ENCODE data around the gene UGT3A1. TPM values are rescaled to one million over a fixed set of nuclear protein-coding genes. Genes with fewer than 3 reads are reported as not detected.

UGT3A1 gene
- total RNA-seq, 2 donors from 2014 or later, result not detected

DNA sequence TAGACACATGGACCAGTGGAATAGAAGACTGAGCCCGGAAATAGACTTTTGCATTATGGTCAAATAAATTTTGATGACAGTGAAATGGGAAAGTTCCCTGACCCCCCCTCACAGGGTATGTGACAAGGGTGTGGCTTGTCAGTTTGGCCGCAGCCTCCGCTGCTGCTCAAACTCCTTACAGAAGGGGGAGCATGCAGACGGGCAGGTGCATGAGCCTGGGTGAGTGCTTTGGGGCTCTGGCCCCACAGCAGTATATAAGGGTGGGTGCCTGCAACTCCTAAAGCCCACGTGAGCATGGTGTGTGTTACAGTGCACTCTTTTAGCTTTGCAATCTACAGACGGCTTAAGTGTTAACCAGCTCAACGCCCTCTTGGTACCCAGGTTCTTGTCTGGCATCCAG, 30.9 kb downstream of the UGT3A1 start:
- no peaks in the 10 kb centered on the region for H3K4me1 Mint-ChIP-seq
- no peak for ATAC-seq (replicated peaks)
- H3K36me3 Mint-ChIP-seq (ENCODE audit: low read depth), result no peaks in the 10 kb centered on the region
- peaks cover 31% of the 10 kb centered on the region for H3K27me3 Mint-ChIP-seq
- no peaks in the 10 kb centered on the region for H3K9me3 Mint-ChIP-seq
- no peak overlapping the region for H3K4me3 Mint-ChIP-seq
- H3K27ac Mint-ChIP-seq, result no peak overlapping the region

DNA sequence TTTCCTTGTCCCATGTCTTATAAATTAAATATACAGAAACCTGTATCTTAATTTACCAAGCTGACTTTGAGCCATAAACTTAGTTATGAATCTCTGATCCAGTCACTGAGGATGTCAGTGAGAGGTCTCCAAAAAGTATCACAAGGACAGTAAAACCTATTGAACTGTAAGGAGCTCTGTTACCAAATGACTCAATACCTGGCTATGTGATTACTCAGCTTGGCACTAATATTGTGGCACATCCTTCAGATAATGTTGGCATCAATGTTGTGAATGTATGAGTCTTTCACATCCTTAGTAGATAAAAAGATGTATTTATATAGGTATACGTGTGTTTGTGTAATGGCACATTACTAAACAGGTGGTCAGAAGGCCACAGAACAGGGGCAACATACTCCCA, 34.8 kb downstream of the UGT3A1 start:
- no peak for ATAC-seq (replicated peaks)
- Mint-ChIP-seq H3K4me1 (peaks cover 5% of the 10 kb centered on the region), H3K36me3 (ENCODE audit: low read depth) (no peaks in the 10 kb centered on the region), H3K27me3 (peaks cover 47% of the 10 kb centered on the region), H3K9me3 (no peaks in the 10 kb centered on the region), H3K4me3 (no peak overlapping the region), H3K27ac (no peak overlapping the region)

DNA sequence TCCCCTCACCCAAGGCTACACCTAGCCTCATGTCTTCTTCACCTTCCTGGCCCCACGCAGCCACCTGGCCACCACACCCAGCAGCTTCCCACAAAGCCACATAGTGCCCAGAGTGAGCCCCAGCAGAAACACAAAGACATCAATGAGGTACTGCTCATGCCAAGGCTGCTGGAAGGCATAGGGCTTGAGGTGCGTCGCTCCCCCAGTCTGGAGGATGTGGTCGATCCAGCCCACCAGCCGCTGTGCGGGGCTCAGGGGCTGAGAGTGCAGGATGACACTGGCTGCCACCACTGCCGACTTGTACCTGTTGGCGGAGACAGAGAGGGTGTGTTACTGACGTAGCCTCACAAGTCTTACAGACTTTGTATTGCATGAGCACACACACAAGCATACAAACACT, 37.0 kb downstream of the UGT3A1 start:
- no peak overlapping the region for H3K27ac Mint-ChIP-seq
- peaks cover 47% of the 10 kb centered on the region for H3K27me3 Mint-ChIP-seq
- peaks cover 5% of the 10 kb centered on the region for H3K4me1 Mint-ChIP-seq
- no peaks in the 10 kb centered on the region for H3K36me3 Mint-ChIP-seq (ENCODE audit: low read depth)
- no peak overlapping the region for H3K4me3 Mint-ChIP-seq
- no peaks in the 10 kb centered on the region for H3K9me3 Mint-ChIP-seq
- peak; percentile 18 for ATAC-seq (replicated peaks)

DNA sequence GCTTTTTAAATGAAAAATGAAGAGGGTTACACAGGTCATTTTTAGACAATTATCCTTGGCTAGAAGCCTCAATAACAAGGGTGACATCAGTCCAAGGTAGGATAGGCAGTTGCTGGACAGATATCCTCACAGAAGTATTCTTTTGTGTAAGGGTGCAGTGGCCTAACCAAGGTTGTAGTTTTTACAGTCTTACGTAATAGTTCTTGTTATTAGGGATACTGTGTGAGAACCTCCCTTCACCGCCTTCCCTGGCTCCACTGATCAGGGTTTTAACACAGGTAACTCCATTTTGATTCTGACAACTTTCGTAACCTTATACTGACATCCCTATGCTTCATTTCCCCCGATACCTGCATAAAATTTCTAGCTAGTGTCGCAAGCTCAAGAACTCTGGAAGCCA, 44.1 kb downstream of the UGT3A1 start:
- no peaks in the 10 kb centered on the region for H3K9me3 Mint-ChIP-seq
- H3K27me3 Mint-ChIP-seq, result peaks cover 25% of the 10 kb centered on the region
- no peaks in the 10 kb centered on the region for H3K4me1 Mint-ChIP-seq
- H3K27ac Mint-ChIP-seq, result no peak overlapping the region
- H3K4me3 Mint-ChIP-seq, result no peak overlapping the region
- H3K36me3 Mint-ChIP-seq (ENCODE audit: low read depth), result no peaks in the 10 kb centered on the region
- ATAC-seq (replicated peaks), result no peak

DNA sequence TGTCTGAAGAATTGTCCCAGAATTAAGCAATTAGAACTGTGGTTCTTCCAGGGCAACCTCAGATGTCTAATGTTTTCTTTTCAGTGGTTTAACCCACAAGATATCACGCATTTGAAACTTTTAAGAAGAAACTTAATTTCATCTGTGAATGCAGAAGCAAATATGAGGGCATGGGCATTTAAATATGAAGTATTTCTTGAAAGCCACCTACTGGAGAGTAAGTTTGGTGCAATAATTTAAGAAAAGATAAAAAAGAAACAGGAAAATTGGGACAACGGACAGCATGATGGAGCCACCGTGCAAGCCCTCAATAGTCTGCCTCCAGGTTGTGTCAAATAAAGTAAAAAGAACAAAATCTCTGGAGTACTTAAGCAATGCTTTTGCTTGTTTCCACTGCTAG, 51.6 kb downstream of the UGT3A1 start:
- Mint-ChIP-seq H3K4me3 (no peak overlapping the region), H3K9me3 (no peaks in the 10 kb centered on the region), H3K27me3 (peaks cover 27% of the 10 kb centered on the region), H3K4me1 (no peaks in the 10 kb centered on the region), H3K27ac (no peak overlapping the region), H3K36me3 (ENCODE audit: low read depth) (no peaks in the 10 kb centered on the region)
- ATAC-seq (replicated peaks), result no peak

DNA sequence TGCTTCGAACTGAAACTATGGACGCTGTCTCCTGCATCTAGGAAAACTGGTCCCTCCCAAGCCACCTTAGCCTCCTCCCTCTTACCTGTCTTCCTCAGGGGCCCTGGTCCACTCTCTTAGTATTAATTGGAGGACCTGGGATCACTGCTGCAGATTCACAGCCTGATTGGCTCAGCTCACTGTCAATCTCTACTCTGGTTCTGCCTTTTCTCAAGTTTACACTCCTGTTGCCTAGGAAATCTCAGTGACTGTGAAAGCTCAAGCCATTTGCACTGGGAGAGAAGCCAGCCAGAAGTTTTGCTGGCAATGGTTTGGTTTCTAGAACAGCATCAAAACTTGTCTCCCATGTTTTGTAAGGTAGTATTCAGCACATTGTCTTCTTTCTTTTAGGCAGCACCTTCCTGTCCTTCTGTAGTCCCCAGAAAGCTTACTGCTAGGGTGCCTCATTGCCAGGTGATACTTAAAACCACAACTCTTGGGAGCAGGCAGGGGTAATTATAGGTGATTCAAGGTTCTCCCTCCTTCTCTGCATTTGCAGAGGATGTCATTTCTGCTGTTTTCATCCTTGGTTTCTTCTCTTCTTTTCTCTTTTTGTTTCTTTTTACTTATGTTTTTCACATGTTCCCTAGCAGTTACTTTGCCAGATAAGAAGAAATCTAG, 52.5 kb downstream of the UGT3A1 start, which contains the start of gene CAPSL:
TSS of gene CAPSL (minus strand) at position 55 of the 660 bp plus-strand sequence. CDS start 17,502 bp downstream, outside the sequence.
- Mint-ChIP-seq H3K27me3 (peaks cover 22% of the 10 kb centered on the region), H3K9me3 (no peaks in the 10 kb centered on the region), H3K36me3 (ENCODE audit: low read depth) (no peaks in the 10 kb centered on the region), H3K27ac (no peak within 1 kb of the TSS), H3K4me3 (no peak within 1 kb of the TSS), H3K4me1 (no peaks in the 10 kb centered on the region)
- no peak for ATAC-seq (replicated peaks)

DNA sequence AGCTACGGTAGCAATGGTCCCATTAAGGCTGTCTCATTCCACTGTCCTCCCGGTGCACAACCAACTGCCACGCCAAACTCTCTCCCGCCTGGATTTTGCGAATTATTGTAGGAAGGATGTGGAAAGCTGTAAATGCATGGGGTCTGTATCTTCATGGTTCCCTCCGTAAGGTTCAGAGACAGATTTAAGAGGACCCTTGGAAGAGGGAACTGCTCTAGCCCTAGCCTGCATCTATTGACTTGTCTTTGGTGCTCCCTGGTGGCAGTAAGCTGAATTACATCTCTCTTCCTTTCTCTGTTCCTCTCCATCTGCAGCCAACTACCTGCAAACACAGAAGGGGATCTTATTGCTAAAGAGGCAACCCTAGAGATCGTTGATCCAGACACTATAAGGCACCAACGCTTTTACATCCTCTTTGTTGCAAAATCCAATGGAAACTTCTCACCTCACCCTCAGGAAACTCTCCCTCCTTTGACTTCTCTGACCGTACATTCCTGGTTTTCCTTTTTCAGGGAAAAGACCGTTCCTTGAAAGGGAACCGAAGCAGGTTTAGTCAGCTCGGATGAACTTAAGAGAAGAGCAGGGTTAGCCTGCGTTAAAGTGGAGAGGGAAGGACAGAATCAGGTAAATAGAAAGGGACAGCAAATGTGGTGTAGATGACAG, 64.7 kb downstream of the UGT3A1 start:
- H3K4me1 Mint-ChIP-seq, result peaks cover 25% of the 10 kb centered on the region
- H3K27ac Mint-ChIP-seq, result no peak overlapping the region
- ATAC-seq (replicated peaks), result peak; percentile 30
- no peaks in the 10 kb centered on the region for H3K27me3 Mint-ChIP-seq
- no peaks in the 10 kb centered on the region for H3K9me3 Mint-ChIP-seq
- H3K4me3 Mint-ChIP-seq, result peak overlapping the region; percentile 85
- no peaks in the 10 kb centered on the region for H3K36me3 Mint-ChIP-seq (ENCODE audit: low read depth)

DNA sequence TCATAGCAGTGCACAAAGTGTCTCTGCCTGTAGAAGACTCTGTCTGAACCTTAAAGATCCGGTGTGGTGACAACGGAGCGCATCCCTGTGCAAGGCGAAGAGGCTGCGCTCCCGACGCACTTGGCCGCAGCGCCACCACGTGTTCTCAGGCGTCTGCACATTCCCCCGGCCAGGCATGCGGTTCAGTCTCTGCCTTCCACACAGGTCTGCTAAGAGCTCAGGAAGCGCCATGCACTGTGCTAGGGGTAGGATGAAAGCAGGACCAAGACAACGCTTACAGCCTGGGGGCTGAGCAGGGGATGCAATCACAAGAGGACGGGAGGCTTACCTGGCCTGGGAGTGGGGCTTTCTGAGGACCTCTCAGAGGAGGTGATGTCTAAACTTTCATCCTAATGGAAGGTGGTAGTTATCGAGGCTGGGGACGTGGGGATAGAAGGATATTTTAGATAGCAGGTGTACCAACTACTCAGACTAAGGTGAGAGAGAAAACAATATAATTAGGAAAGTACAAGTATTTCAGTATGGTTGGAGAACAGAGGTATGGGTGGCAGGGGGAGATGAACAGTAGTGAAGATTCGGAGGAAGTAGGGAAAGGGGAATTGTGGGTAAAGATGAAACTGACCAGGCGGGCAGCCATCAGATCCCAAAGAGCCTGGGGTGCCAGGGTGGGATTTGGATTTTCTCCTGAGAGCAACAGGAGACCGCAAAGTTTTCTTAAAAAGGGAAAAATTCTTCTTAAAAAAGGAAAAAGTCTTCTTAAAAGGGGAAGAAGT, 66.1 kb downstream of the UGT3A1 start:
- Mint-ChIP-seq H3K4me3 (peak overlapping the region; percentile 85), H3K9me3 (no peaks in the 10 kb centered on the region), H3K27ac (peak overlapping the region; percentile 84), H3K27me3 (no peaks in the 10 kb centered on the region), H3K4me1 (peaks cover 25% of the 10 kb centered on the region), H3K36me3 (ENCODE audit: low read depth) (no peaks in the 10 kb centered on the region)
- peak; percentile 88 for ATAC-seq (replicated peaks)

DNA sequence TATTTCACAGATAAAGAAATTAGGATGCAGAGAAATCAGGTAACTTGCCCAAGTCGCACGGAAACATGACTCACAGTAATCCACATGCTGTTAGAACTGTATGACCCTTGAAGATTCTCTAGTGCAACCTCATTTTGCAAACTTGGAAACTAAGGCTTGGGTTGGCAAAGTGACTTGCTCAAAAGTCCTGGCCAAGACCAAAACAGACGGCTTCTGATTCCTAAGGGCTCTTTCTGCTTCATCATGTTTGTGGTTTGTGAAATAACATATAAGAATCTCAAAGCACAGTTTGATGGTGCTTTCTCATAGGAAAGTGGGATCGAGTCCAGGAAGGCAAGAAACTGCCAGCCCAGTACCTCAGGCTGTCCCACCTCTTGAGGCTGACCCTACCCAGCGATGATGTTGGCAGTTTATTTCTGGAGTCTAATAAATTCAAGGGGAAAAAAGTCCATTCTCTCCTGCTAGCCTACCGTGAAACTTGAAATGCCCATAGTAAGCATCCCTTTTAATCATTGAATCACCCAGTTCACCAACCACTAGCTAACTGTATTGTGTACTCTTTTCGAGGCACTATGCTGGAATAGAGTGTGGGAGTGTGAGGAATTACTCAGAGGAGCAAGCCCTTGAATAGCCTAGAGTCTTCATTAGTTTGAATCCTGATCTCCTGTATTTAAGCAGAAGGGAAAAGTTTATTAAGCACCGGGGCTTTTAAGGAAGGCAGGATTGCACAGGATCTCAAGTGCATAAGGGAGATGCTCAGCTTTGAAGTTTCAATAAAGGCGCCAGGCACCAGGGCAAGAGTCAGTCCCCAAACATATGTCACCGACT, 66.9 kb downstream of the UGT3A1 start:
- H3K4me3 Mint-ChIP-seq, result peak overlapping the region; percentile 85
- peaks cover 3% of the 10 kb centered on the region for H3K9me3 Mint-ChIP-seq
- peak; percentile 64 for ATAC-seq (replicated peaks)
- H3K36me3 Mint-ChIP-seq (ENCODE audit: low read depth), result no peaks in the 10 kb centered on the region
- H3K27ac Mint-ChIP-seq, result peak overlapping the region; percentile 84
- H3K4me1 Mint-ChIP-seq, result peaks cover 28% of the 10 kb centered on the region
- no peaks in the 10 kb centered on the region for H3K27me3 Mint-ChIP-seq

DNA sequence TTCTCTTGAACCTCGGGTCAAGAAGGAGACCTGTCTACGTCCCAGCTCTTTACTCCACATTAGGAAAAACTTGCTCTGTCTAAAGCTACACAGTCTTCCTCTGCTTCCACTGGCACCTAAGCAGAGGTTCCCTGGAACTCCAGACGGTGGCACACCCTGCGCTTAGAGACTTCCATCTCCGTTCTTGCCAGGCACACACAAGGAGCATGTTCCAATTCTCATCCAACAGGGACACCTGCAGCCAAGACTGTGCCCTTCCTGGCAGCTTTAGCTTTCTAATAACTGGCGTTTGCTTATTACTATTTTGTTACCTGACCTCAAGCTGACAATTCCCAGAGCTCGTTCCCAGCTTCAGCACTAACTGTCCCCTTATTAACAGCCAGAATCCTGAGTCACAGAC, 68.7 kb downstream of the UGT3A1 start:
- H3K27ac Mint-ChIP-seq, result no peak overlapping the region

DNA sequence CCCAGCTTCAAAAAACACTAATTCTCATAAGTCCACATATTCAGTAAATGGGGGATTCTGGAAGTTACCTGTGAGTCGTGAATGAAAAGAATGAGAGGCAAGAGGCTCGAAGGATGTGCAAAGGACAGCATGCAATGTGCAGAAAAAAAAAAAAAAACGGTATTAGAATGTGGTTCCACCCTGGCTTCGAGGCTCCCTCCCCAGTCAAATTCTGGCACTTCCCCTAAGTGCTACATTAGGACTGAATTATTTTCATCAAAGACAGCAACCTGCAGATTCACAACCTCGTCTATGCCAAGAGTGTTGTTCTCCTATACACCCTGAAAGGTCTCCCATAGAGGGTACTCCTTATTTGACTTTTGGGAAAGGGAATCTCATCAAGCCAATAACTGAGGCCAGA, 69.3 kb downstream of the UGT3A1 start:
- Mint-ChIP-seq H3K27ac (no peak overlapping the region), H3K4me1 (peaks cover 31% of the 10 kb centered on the region), H3K9me3 (peaks cover 5% of the 10 kb centered on the region), H3K36me3 (ENCODE audit: low read depth) (no peaks in the 10 kb centered on the region), H3K27me3 (no peaks in the 10 kb centered on the region), H3K4me3 (no peak overlapping the region)
- ATAC-seq (replicated peaks), result no peak

More for the DNA sequence above, 68.7 kb downstream of the UGT3A1 start:
- no peaks in the 10 kb centered on the region for H3K27me3 Mint-ChIP-seq
- no peak for ATAC-seq (replicated peaks)
- no peaks in the 10 kb centered on the region for H3K36me3 Mint-ChIP-seq (ENCODE audit: low read depth)
- H3K4me3 Mint-ChIP-seq, result no peak overlapping the region
- peaks cover 31% of the 10 kb centered on the region for H3K4me1 Mint-ChIP-seq
- peaks cover 5% of the 10 kb centered on the region for H3K9me3 Mint-ChIP-seq

DNA sequence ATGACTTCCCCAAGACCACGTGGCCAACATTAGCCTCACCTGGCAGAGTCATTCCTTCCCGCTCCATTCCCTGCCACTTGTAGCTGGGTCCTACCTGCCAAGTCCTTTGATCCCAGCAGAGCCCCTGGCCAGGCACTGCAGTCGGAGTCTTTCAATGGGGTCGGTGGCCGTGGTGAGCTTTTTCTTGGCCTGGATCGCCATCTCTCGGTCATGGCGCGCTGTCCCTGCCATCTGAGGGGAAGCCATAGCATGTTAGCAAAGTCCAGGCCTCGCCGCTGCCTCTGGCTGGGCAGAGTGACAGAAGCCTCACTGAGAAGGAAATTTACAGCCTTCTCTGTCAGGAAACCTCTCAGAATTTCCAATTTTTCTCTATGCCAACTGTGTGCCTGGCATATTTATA, 70.3 kb downstream of the UGT3A1 start:
- Mint-ChIP-seq H3K27me3 (no peaks in the 10 kb centered on the region), H3K9me3 (peaks cover 5% of the 10 kb centered on the region), H3K27ac (no peak overlapping the region), H3K4me3 (no peak overlapping the region), H3K4me1 (peaks cover 25% of the 10 kb centered on the region), H3K36me3 (ENCODE audit: low read depth) (no peaks in the 10 kb centered on the region)
- ATAC-seq (replicated peaks), result no peak

DNA sequence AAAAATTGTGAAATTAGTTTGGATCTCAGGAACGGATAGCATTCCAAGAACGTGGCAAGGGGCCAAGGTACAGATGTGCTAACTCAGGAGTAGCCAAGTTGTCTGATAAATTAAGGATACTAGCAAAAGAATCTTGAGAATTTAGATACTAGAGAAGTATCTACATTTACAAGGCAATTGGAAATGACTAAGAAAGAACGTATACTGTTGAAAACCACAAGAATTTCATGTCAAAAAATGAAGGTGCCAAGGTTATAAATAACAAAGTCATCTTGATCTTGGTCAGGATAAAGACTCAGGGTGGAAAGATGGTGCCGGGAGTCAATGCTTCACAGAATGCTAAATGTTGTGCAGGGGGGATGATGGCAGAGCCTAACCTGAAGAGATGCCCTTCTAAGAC, 72.0 kb downstream of the UGT3A1 start:
- H3K4me3 Mint-ChIP-seq, result peak overlapping the region; percentile 33
- ATAC-seq (replicated peaks), result peak; percentile 76
- peak overlapping the region; percentile 53 for H3K27ac Mint-ChIP-seq
- H3K27me3 Mint-ChIP-seq, result no peaks in the 10 kb centered on the region
- no peaks in the 10 kb centered on the region for H3K36me3 Mint-ChIP-seq (ENCODE audit: low read depth)
- peaks cover 12% of the 10 kb centered on the region for H3K4me1 Mint-ChIP-seq
- peaks cover 5% of the 10 kb centered on the region for H3K9me3 Mint-ChIP-seq

DNA sequence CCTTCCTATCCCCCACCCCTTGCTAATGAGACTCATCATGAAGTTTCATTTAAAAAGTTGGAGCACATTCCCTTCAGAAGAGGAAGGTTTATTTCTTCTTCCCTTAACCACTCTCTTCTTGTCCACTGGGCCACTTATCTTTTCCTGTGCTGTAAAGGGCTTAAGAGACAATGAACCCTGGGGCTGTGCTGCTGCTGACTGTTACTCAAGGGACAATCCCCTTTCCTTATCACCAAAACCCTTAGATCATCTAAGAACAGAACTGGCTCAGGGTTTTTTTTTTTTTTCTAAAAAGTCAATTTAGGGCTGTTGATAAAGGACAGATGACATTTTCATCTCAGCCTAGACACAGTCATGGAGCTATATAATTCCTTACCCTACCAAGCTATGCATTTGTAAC, 82.4 kb downstream of the UGT3A1 start:
- Mint-ChIP-seq H3K4me1 (peaks cover 20% of the 10 kb centered on the region), H3K27ac (no peak overlapping the region)
- peak; percentile 29 for ATAC-seq (replicated peaks)

More for the DNA sequence above, 82.4 kb downstream of the UGT3A1 start:
- H3K27me3 Mint-ChIP-seq, result no peaks in the 10 kb centered on the region
- no peak overlapping the region for H3K4me3 Mint-ChIP-seq
- H3K36me3 Mint-ChIP-seq (ENCODE audit: low read depth), result no peaks in the 10 kb centered on the region
- no peaks in the 10 kb centered on the region for H3K9me3 Mint-ChIP-seq

Measured in activated T-helper 17 cell treated with anti-CD3 and anti-CD28 coated beads, Interleukin-2, amount 50 U/mL, for 72 hours (primary cell).